HL-60 (cell line): Measurements from ENCODE around the gene NRXN3.

ENCODE experiments used
- GABPA ChIP-seq: IDR thresholded peaks from 2 replicates; pipeline ENCODE4 v1.6.1; 2012; ENCODE audit warnings: low read depth
- POLR2AphosphoS5 ChIP-seq: IDR thresholded peaks from 2 replicates; pipeline ENCODE4 v1.6.1; 2012; ENCODE audit warnings: low read depth
- SPI1 ChIP-seq: IDR thresholded peaks from 2 replicates; pipeline ENCODE4 v1.6.1; 2012; ENCODE audit warnings: low read depth, mild to moderate bottlenecking, borderline replicate concordance
- TF ChIP-seq, protein P1 (sequence below): IDR thresholded peaks from one replicate; pipeline ENCODE4 v1.5.1; 2011; ENCODE audit warnings: low read length, control low read depth, inconsistent platforms; ENCODE audit not compliant: insufficient read depth
- TF ChIP-seq, protein P2 (sequence below): IDR thresholded peaks from 2 replicates; pipeline ENCODE4 v1.6.1; 2012; ENCODE audit warnings: low read depth; ENCODE audit not compliant: insufficient replicate concordance

GRCh38 chr14:78425782-78426181 lies 255.6 kb downstream of the NRXN3 start:
- TF ChIP-seq, protein P1, sequence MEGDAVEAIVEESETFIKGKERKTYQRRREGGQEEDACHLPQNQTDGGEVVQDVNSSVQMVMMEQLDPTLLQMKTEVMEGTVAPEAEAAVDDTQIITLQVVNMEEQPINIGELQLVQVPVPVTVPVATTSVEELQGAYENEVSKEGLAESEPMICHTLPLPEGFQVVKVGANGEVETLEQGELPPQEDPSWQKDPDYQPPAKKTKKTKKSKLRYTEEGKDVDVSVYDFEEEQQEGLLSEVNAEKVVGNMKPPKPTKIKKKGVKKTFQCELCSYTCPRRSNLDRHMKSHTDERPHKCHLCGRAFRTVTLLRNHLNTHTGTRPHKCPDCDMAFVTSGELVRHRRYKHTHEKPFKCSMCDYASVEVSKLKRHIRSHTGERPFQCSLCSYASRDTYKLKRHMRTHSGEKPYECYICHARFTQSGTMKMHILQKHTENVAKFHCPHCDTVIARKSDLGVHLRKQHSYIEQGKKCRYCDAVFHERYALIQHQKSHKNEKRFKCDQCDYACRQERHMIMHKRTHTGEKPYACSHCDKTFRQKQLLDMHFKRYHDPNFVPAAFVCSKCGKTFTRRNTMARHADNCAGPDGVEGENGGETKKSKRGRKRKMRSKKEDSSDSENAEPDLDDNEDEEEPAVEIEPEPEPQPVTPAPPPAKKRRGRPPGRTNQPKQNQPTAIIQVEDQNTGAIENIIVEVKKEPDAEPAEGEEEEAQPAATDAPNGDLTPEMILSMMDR, result no peak
- TF ChIP-seq POLR2AphosphoS5 (no peak), GABPA (no peak), SPI1 (no peak)
- TF ChIP-seq, protein P2, sequence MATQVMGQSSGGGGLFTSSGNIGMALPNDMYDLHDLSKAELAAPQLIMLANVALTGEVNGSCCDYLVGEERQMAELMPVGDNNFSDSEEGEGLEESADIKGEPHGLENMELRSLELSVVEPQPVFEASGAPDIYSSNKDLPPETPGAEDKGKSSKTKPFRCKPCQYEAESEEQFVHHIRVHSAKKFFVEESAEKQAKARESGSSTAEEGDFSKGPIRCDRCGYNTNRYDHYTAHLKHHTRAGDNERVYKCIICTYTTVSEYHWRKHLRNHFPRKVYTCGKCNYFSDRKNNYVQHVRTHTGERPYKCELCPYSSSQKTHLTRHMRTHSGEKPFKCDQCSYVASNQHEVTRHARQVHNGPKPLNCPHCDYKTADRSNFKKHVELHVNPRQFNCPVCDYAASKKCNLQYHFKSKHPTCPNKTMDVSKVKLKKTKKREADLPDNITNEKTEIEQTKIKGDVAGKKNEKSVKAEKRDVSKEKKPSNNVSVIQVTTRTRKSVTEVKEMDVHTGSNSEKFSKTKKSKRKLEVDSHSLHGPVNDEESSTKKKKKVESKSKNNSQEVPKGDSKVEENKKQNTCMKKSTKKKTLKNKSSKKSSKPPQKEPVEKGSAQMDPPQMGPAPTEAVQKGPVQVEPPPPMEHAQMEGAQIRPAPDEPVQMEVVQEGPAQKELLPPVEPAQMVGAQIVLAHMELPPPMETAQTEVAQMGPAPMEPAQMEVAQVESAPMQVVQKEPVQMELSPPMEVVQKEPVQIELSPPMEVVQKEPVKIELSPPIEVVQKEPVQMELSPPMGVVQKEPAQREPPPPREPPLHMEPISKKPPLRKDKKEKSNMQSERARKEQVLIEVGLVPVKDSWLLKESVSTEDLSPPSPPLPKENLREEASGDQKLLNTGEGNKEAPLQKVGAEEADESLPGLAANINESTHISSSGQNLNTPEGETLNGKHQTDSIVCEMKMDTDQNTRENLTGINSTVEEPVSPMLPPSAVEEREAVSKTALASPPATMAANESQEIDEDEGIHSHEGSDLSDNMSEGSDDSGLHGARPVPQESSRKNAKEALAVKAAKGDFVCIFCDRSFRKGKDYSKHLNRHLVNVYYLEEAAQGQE, result no peak
